ENCODE results near the gene RAB29.

DNA sequence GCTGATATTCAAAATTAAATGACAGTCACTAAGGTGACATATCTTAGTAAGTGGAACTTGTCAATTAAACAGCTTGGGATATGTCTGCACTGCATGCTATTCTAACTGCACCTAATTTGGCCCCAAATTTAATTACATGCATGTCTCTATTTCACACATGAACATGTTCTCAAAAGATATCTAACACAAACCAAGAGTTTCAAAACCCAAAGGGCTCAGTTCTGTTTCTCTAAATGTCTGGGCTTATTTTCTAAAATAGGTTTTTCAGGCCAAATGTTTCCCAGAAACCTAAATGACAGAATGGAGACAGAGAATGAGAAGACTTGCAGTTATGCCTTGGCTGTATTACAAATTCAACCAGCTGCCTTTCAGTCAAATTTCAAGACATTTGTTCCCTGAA, 11.3 kb downstream of the RAB29 start:
- no peak for TF ChIP-seq REST (IDR thresholded peaks at IDR 0.05; ENCODE audit: insufficient replicate concordance, low read depth)
- TF ChIP-seq, protein P1, sequence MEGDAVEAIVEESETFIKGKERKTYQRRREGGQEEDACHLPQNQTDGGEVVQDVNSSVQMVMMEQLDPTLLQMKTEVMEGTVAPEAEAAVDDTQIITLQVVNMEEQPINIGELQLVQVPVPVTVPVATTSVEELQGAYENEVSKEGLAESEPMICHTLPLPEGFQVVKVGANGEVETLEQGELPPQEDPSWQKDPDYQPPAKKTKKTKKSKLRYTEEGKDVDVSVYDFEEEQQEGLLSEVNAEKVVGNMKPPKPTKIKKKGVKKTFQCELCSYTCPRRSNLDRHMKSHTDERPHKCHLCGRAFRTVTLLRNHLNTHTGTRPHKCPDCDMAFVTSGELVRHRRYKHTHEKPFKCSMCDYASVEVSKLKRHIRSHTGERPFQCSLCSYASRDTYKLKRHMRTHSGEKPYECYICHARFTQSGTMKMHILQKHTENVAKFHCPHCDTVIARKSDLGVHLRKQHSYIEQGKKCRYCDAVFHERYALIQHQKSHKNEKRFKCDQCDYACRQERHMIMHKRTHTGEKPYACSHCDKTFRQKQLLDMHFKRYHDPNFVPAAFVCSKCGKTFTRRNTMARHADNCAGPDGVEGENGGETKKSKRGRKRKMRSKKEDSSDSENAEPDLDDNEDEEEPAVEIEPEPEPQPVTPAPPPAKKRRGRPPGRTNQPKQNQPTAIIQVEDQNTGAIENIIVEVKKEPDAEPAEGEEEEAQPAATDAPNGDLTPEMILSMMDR (IDR thresholded peaks at IDR 0.05; ENCODE audit: insufficient read depth, low read length): no peak
